GM08714 (cell line): Measurements from ENCODE around the gene HS3ST2.

Source experiments
- H3K4me3 ChIP-seq: fragments of 200-500 bp; sonication (Bioruptor generic); 2 replicates; pipeline ENCODE4 v1.5.1; 2014; ENCODE audit warnings: mild to moderate bottlenecking, low read length, inconsistent platforms
- ZNF274 ChIP-seq: IDR thresholded peaks from 2 replicates; pipeline ENCODE4 v1.6.1; 2012; ENCODE audit warnings: mild to moderate bottlenecking, low read depth, low read length

The HS3ST2 gene

DNA sequence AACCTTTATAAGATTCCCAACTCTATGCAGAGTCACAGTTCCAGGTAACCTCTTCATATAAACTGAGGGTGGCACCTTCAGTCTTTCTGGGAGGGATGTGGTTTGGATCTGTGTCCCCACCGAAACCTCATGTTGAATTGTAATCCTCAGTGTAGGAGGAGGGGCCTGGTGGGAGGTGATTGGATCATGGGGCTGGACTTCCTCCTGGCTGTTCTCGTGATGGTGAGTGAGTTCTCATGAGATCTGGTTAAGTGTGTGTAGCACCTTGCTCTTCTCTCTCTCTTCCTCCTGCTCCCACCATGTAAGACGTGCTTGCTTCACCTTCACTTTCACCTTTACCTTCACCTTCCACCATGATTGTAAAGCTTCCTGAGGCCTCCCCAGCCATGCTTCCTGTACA, 30.5 kb downstream of the HS3ST2 start:
- H3K4me3 ChIP-seq: no peak overlapping the region
- no peak for TF ChIP-seq ZNF274

DNA sequence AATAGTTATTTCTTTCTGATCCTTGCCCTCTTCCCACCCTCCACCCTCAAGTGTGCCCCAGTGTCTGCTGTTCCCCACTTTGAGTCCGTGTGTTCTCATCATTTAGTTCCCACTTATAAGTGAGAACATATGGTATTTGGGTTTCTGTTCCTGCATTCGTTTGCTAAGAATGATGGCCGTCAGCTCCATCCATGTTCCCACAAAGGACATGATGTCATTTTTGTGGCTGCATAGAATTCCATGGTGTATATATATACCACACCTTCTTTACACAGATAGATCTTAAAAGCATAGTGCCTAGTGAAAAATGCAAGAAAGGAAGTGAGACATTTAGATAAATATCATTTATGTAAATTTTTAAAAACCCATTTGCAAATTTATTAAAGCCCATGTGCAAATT, 33.1 kb downstream of the HS3ST2 start:
- TF ChIP-seq ZNF274: no peak
- H3K4me3 ChIP-seq: no peak overlapping the region

GRCh38 chr16:22847690-22848089, 33.7 kb downstream of the HS3ST2 start:
- TF ChIP-seq ZNF274: no peak
- H3K4me3 ChIP-seq: no peak overlapping the region

DNA sequence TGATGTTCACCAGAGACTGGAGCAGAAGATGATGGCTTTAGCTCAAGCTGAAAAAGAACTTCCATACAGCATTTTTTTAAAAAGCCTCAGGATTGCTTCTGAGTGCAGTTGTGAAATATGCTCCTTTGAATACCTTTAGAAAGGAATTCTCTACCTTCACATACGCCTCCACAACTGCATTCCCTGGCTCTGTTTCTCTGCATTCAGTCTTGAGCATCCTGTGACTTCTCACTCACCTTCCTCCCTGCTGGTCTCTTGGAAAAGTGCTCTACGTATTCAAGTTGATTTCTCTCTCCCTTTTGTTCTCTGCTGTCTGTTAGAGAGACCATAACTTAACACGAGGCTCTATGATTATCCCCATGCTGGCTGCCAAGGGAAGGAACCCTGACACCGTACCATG, 34.5 kb downstream of the HS3ST2 start:
- no peak for TF ChIP-seq ZNF274
- no peak overlapping the region for H3K4me3 ChIP-seq

GRCh38 chr16:22849517-22849916, 35.6 kb downstream of the HS3ST2 start:
- no peak for TF ChIP-seq ZNF274
- no peak overlapping the region for H3K4me3 ChIP-seq

DNA sequence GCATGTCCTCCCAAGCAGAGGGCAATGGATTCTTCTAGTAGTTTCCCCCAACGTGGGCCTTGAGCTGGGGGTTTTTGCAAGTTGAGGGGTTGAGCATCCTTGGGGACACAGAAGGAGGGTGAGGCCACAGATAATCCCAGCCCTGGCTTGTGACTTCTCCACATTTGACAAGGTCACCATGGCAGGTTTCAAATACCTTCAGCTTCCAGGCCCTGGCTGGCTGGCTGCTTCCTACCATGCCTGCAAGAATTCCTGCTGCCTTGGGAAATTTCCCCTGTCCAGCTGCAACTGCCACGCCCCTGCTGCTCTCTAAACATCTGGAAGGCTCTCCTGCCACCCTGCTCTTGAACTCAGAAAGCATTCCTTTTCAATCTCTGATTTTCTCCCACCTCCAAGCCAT, 41.3 kb downstream of the HS3ST2 start:
- no peak for TF ChIP-seq ZNF274

DNA sequence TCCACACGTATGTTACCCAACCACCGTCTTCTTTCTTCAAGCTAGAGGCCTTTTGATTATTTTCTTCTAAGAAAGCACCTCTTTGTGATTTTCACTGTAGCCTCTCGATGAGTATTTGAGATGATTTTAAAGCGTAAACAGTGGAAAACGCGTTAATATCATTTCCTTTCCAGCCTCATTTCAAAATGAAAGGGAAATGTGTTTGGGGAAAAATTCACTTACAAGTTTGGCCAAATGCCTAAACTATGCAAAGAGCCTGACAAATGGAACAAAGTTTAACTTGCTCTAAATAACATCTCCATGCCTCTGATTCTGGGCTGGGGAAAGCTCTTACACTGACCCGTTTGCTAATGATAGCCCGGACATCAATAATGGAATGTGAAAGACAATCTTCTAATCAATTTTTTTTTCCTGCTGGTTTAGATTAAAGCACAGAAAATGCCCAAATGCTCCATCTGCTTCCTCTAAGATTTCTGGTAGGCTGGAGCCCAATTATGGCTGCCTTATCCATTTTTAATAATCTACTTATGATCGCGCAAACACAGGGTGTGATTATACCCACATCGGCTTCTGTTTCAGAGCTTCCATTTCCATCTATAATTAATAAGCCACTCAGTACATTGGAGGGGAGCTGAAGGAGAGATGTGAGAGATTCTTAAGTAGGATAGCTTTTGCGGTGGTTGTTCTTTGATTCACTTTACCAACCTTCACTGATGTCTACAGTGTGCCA, 43.5 kb downstream of the HS3ST2 start:
- no peak overlapping the region for H3K4me3 ChIP-seq
- no peak for TF ChIP-seq ZNF274

More for the DNA sequence above, 41.3 kb downstream of the HS3ST2 start:
- no peak overlapping the region for H3K4me3 ChIP-seq

DNA sequence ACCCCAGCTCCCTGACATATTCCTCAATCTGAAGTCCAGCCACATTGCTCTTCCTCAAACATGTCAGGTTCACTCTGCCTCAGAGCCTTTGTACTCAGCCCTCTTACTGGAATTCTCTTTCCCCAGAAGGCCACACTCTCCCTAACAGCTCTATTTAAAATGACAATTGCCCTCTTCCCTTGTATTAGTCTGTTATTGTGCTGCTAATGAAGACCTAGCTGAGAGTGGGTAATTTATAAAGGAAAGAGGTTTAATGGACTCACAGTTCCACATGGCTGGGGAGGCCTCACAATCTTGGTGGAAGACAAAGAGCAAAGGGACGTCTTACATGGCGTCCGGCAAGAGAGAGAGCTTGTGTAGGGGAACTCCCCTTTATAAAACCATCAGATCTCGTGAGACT, 46.0 kb downstream of the HS3ST2 start:
- H3K4me3 ChIP-seq: no peak overlapping the region
- no peak for TF ChIP-seq ZNF274

DNA sequence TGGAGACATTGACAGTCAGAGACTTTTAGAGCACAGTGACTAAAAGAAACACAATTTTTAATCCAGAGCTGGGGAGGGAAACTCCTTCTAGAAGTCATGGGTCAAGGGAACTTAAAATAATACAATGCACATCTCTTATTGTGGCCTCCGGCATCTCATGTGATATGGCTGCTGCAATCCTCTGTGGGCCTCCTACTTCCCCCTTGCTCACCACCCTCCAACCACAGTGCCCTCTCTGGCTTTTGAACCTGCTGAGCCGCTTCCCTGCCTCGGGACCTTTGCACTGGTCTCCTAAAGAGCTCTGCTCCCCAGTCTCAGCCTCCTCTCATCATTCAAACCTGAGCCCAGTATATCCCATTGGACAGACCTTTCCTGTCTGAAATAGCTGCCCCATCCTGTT, 47.6 kb downstream of the HS3ST2 start:
- no peak overlapping the region for H3K4me3 ChIP-seq
- TF ChIP-seq ZNF274: no peak

DNA sequence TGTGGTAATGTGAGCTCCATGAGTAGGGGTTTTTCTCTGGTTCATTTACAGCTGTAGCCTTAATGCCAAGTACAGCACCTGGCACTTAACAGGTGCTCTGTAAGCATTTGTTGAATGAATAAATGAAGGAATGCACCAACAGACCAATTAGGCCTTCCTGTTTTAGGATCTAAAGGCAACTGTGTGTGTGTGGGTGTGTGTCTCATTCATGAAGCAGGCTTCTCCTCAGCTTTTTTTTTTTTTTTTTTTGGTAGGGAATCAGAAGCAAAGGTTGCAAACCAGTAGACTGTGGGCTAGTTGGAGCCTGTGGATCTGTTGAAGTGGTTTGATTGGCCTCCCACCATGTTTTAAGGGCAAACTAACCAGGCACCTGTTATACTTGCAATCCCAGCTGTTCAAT, 48.1 kb downstream of the HS3ST2 start:
- no peak for TF ChIP-seq ZNF274
- no peak overlapping the region for H3K4me3 ChIP-seq

- no peak overlapping the region for H3K4me3 ChIP-seq
These were observed 50.4 kb downstream of the HS3ST2 start for GRCh38 chr16:22864375-22864774.

DNA sequence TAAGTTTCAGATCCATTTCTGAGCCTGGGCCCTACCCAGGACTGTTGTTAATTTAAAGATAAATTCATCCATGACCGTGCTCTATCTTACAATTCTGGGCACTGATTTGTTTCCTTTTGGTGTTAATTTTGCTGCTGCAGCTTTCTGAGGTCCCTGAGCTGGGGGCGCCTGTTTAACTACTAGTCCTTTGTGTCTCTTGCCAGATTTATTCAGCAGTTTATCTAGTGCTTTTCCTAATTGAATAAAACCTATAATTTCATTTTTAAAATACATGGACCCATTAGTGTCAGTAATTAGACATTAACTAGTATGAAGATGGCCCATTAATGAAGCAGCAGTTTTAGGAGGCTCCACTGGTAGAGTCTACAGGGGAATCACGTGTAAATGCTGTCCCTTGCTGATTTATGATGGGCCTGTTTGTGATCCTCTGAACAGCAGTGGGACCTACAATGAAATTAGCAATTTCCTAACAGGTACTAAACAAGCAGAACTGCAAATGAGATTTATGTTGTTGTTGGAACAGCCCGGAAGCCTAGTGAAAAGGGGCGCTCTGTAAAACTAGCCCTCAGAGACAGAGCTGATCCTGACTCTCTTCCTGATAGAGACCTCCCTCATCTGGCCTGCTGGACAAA, 54.7 kb downstream of the HS3ST2 start:
- TF ChIP-seq ZNF274: no peak
- no peak overlapping the region for H3K4me3 ChIP-seq

More at GRCh38 chr16:22864375-22864774, 50.4 kb downstream of the HS3ST2 start:
- TF ChIP-seq ZNF274: no peak

DNA sequence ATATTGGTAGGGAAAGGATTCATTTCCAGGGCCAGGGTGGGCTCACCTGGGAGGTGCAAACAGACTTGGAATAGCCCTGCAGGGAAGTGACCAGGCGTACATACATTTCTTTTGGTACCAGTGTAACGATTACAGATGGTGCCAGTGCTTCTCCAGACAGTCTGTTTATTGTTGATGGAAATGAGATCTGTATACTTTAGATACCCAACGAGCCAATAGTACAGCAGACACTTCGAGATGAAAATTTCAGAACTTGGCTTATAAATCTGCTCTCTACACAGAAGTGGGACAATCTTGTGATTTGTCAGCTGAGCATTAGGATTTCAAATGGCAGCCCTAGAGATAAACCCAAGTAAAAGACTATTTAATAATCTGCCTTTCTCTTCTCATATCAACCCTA, 57.9 kb downstream of the HS3ST2 start:
- no peak for TF ChIP-seq ZNF274
- H3K4me3 ChIP-seq: no peak overlapping the region

GRCh38 chr16:22874394-22874793, 60.4 kb downstream of the HS3ST2 start:
- no peak overlapping the region for H3K4me3 ChIP-seq
- no peak for TF ChIP-seq ZNF274

- H3K4me3 ChIP-seq: no peak overlapping the region
These were observed 65.0 kb downstream of the HS3ST2 start for GRCh38 chr16:22878955-22879354.

More at GRCh38 chr16:22878955-22879354, 65.0 kb downstream of the HS3ST2 start:
- TF ChIP-seq ZNF274: no peak
